Activated CD4-positive, CD25-positive, alpha-beta regulatory T cell treated with anti-CD3 and anti-CD28 coated beads, Interleukin-2, amount 50 U/mL, for 16 hours (primary cell): ENCODE measurements around the gene HDDC3.
"Not testable (repeated sequence)": the region's sequence is repeated elsewhere in the genome, so short reads cannot be mapped to it uniquely, and the experiment has no call there.

ENCODE experiments used
- DNase-seq: peaks from one replicate; pipeline ENCODE4 v3.0.0-alpha.2; 2020; ENCODE audit warnings: low read depth, low spot score

Gene HDDC3

DNA sequence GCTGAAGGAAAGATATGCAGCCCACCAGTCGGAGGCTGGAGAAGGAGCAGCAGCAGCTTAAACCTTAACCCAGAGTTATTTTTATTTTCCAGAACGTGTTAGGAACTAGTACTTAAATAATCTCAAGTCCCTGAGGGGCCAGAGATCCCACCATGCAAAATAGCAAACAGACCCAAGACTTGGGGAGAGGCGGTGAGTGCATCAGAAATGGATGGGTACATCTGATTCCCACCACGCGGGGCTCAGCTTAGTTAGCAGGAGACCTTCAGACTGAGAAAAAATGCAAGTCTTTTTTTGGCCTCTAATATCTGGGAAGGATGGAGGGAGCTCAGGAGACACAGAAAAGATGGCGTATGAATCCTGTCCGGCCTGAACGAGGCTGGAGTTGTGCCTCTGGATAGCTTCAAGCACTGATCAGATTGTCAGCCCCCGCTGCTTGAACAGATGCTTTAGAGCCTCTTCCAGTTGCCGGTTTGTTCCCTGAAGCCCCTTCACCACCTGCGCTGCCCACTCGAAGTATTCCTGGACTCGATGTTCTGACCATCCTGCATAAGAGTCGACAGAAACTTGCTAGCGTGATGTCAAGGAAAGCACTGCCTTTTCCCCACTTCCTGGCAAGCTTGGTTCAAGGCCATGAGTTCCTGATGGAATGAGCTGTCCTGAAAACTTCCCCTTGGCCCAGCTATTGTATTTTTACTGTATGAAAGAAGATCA is 1.3 kb downstream of the HDDC3 start:
- DNase-seq = no peak

- no peak for DNase-seq
Measured at GRCh38 chr15:90929246-90930019, 2.9 kb downstream of the HDDC3 start.

GRCh38 chr15:90928106-90928505 is 4.2 kb downstream of the HDDC3 start:
- not testable (repeated sequence) for DNase-seq

- not testable (repeated sequence) for DNase-seq
Measured at GRCh38 chr15:90926766-90927165, 5.6 kb downstream of the HDDC3 start.

DNA sequence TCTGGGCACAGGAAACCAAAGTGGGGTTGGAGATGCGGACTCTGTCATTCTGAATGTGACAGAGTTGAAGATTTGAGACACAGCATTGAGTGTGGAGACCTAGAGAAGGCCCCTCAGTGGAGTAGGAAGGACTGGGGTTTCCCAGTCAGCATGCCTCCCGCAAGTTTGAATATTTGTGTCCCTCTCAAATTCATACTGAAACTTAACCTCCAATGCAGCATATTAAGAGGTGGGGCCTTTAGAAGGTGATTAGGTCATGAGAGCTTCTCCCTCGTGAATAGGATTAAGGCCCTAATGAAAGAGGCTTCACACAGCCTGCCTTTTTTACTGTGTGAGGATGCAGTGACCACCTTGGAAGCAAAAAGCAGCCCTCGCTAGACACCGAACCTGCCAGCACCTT is 8.0 kb downstream of the HDDC3 start:
- no peak for DNase-seq

GRCh38 chr15:90922712-90923322 is 9.5 kb downstream of the HDDC3 start:
- DNase-seq = not testable (repeated sequence)

GRCh38 chr15:90921887-90922286 is 10.5 kb downstream of the HDDC3 start:
- DNase-seq = no peak

- DNase-seq = no peak
Measured at GRCh38 chr15:90918835-90919234, 13.5 kb downstream of the HDDC3 start.

GRCh38 chr15:90918034-90918788 is 14.1 kb downstream of the HDDC3 start:
- no peak for DNase-seq

- DNase-seq = no peak
Measured at GRCh38 chr15:90917569-90917968, 14.8 kb downstream of the HDDC3 start.

- DNase-seq = no peak
Measured at GRCh38 chr15:90916461-90916860, 15.9 kb downstream of the HDDC3 start.

- DNase-seq = no peak
Measured at GRCh38 chr15:90915808-90916440, 16.4 kb downstream of the HDDC3 start.

DNA sequence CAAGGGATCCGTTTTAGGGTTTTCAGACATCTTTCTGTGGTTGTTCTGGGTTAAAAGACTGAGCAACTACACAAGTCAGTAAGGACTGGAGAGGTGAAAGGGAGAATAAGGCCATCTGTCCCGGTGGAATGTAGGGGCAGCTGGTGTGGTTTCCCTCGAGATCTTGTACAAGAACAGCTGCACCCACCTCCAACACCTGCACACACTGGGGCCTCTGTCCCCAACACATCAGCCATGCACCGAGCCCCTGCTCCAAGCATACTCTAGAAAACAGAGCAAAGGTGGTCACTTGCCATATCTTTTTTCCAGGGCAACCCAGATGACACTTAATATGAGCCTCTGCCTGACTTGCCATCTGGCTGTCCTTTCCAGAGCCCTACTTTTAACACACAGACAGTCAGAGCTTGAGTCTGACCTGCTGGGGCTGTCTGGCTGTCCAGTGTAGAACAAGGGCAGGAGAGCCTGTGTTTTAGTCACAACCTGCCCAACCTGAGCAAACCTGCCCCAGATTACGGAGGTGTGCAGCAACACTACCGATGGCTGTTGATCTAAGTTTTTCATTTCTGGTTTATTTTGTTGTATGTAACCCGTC is 17.0 kb downstream of the HDDC3 start:
- no peak for DNase-seq

- no peak for DNase-seq
Measured at GRCh38 chr15:90914305-90915080, 17.9 kb downstream of the HDDC3 start.

- no peak for DNase-seq
Measured at GRCh38 chr15:90913398-90913944, 18.9 kb downstream of the HDDC3 start.

- no peak for DNase-seq
Measured at GRCh38 chr15:90912770-90913075, 19.6 kb downstream of the HDDC3 start.

DNA sequence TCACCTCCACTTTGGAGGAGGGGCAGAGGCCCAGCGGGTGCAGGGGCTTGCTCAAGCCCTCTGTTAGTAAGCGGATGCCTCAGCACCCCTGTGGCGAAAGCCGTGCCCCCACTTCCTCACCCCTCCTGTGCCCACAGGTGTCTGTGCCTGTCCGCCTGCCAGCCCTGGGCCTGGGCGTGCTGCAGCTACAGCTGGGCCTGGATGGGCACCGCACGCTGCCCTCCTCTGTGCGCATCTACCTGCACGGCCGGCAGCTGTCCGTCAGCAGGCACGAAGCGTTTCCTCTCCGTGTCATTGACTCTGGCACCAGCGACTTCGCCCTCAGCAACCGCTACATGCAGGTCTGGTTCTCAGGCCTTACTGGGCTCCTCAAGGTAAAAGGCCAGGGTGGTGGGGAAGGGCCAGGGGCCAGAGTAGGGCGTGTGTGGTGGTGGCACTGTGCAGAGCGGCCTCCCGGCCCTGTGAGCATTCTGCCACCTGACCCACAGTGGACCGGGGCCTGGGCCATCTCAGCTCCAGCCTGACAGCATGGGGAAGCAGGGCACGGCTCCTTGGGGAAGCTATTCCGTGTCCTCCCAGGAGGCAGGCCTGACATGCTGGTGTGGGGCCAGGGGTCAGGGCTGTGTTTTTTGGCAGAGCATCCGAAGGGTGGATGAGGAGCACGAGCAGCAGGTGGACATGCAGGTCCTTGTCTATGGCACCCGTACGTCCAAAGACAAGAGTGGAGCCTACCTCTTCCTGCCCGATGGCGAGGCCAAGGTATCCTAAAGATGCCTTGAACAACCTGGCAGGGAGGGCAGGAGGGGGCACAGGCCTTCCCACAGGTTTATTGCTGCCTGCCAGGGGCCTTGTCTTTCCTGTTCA is 20.2 kb downstream of the HDDC3 start:
- no peak for DNase-seq

GRCh38 chr15:90911302-90911623 is 21.1 kb downstream of the HDDC3 start:
- DNase-seq = no peak
